Measurements from ENCODE around the gene CTIF. TPM values are rescaled to one million over a fixed set of nuclear protein-coding genes. Genes with fewer than 3 reads are reported as not detected.

The CTIF gene
- total and polyA plus RNA-seq, 4 donors = 10.6 to 26.7 (median 12.3) TPM

DNA sequence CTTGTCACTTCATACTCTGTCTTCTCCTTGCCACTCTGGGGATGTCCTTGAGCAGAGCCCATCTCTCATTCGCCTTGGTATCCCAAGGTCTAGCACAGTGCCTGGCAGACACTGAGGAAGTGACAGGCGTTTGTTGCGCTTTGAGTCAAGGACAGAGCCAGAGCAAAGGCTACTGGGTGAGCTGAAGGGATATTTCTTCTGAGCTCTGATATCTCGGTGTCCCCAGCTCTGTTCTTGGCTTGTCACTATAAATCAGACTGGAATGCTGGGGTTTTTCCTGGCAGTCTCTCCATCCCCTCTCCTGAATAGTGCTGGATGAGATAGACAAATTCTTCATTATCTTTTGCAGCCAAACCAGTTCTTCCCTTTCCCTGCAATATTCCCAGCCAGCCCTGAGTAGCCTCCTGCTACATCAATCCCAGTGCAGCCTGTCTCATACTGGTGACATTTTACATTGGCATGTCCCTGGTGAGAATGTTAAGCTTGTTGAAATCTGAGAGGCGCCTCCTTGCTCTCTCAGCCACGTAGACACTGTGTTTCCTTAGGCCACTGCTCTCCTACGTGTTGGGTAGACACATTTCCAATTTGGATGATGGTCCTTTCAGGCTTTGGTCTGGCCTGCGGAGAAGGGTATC lies 61.7 kb downstream of the CTIF start:
- Histone ChIP-seq H3K27ac (ENCODE audit: low read depth in 1 of 2, low read length in 2 of 2) (no peak overlapping the region), H3K4me1 (ENCODE audit: control insufficient read depth in 4 of 4, insufficient read depth in 4 of 4, low read length in 3 of 4) (no peaks in the 10 kb centered on the region), H3K9ac (ENCODE audit: low read depth in 1 of 2, low read length in 2 of 2) (no peak overlapping the region), H3K36me3 (ENCODE audit: control insufficient read depth in 4 of 4, insufficient read depth in 3 of 4, low read depth in 1 of 4, low read length in 3 of 4) (no peaks in the 10 kb centered on the region), H3K9me3 (ENCODE audit: control insufficient read depth in 4 of 4, low read length in 3 of 4) (no peaks in the 10 kb centered on the region), H3K4me3 (ENCODE audit: low read depth in 1 of 3, low read length in 3 of 3) (no peak overlapping the region), H3K27me3 (ENCODE audit: control insufficient read depth in 4 of 4, insufficient read depth in 4 of 4, low read length in 3 of 4) (no peaks in the 10 kb centered on the region)
- 86% methylated on average over 8 of the region's 8 CpGs for WGBS
- TF ChIP-seq EGR1 (IDR thresholded peaks at IDR 0.05; ENCODE audit: low read depth in 2 of 2) = no peak
- TF ChIP-seq JUND (IDR thresholded peaks at IDR 0.05) = no peak
- TF ChIP-seq, protein P1, sequence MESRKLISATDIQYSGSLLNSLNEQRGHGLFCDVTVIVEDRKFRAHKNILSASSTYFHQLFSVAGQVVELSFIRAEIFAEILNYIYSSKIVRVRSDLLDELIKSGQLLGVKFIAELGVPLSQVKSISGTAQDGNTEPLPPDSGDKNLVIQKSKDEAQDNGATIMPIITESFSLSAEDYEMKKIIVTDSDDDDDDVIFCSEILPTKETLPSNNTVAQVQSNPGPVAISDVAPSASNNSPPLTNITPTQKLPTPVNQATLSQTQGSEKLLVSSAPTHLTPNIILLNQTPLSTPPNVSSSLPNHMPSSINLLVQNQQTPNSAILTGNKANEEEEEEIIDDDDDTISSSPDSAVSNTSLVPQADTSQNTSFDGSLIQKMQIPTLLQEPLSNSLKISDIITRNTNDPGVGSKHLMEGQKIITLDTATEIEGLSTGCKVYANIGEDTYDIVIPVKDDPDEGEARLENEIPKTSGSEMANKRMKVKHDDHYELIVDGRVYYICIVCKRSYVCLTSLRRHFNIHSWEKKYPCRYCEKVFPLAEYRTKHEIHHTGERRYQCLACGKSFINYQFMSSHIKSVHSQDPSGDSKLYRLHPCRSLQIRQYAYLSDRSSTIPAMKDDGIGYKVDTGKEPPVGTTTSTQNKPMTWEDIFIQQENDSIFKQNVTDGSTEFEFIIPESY (IDR thresholded peaks at IDR 0.05) = no peak
- TF ChIP-seq FOXA1 (IDR thresholded peaks at IDR 0.05) = no peak
- no peak for TF ChIP-seq RAD21 (IDR thresholded peaks at IDR 0.05)
- no peak for TF ChIP-seq HNF4G (IDR thresholded peaks at IDR 0.05)
- TF ChIP-seq FOXA2 (IDR thresholded peaks at IDR 0.05) = no peak
- TF ChIP-seq SP1 (IDR thresholded peaks at IDR 0.05) = no peak
- no peak for TF ChIP-seq RXRA (IDR thresholded peaks at IDR 0.05)
- TF ChIP-seq, protein P2, sequence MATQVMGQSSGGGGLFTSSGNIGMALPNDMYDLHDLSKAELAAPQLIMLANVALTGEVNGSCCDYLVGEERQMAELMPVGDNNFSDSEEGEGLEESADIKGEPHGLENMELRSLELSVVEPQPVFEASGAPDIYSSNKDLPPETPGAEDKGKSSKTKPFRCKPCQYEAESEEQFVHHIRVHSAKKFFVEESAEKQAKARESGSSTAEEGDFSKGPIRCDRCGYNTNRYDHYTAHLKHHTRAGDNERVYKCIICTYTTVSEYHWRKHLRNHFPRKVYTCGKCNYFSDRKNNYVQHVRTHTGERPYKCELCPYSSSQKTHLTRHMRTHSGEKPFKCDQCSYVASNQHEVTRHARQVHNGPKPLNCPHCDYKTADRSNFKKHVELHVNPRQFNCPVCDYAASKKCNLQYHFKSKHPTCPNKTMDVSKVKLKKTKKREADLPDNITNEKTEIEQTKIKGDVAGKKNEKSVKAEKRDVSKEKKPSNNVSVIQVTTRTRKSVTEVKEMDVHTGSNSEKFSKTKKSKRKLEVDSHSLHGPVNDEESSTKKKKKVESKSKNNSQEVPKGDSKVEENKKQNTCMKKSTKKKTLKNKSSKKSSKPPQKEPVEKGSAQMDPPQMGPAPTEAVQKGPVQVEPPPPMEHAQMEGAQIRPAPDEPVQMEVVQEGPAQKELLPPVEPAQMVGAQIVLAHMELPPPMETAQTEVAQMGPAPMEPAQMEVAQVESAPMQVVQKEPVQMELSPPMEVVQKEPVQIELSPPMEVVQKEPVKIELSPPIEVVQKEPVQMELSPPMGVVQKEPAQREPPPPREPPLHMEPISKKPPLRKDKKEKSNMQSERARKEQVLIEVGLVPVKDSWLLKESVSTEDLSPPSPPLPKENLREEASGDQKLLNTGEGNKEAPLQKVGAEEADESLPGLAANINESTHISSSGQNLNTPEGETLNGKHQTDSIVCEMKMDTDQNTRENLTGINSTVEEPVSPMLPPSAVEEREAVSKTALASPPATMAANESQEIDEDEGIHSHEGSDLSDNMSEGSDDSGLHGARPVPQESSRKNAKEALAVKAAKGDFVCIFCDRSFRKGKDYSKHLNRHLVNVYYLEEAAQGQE (IDR thresholded peaks at IDR 0.05) = no peak
- TF ChIP-seq YY1 (IDR thresholded peaks at IDR 0.05) = no peak
- no peak for TF ChIP-seq HNF4A (conservative IDR thresholded peaks at IDR 0.05)
- TF ChIP-seq, protein P3, sequence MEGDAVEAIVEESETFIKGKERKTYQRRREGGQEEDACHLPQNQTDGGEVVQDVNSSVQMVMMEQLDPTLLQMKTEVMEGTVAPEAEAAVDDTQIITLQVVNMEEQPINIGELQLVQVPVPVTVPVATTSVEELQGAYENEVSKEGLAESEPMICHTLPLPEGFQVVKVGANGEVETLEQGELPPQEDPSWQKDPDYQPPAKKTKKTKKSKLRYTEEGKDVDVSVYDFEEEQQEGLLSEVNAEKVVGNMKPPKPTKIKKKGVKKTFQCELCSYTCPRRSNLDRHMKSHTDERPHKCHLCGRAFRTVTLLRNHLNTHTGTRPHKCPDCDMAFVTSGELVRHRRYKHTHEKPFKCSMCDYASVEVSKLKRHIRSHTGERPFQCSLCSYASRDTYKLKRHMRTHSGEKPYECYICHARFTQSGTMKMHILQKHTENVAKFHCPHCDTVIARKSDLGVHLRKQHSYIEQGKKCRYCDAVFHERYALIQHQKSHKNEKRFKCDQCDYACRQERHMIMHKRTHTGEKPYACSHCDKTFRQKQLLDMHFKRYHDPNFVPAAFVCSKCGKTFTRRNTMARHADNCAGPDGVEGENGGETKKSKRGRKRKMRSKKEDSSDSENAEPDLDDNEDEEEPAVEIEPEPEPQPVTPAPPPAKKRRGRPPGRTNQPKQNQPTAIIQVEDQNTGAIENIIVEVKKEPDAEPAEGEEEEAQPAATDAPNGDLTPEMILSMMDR (IDR thresholded peaks at IDR 0.05; ENCODE audit: low read depth, low read length, missing input control) = no peak
- no peak for TF ChIP-seq NR2F2 (IDR thresholded peaks at IDR 0.05)
- no peak for TF ChIP-seq TAF1 (conservative IDR thresholded peaks at IDR 0.05)
- TF ChIP-seq, protein P4, sequence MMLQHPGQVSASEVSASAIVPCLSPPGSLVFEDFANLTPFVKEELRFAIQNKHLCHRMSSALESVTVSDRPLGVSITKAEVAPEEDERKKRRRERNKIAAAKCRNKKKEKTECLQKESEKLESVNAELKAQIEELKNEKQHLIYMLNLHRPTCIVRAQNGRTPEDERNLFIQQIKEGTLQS (IDR thresholded peaks at IDR 0.05) = no peak
- TF ChIP-seq, protein P5, sequence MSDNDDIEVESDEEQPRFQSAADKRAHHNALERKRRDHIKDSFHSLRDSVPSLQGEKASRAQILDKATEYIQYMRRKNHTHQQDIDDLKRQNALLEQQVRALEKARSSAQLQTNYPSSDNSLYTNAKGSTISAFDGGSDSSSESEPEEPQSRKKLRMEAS (IDR thresholded peaks at IDR 0.05) = no peak
- no peak for DNase-seq (ENCODE audit: low spot score)

All from liver (tissue), 9 donors.